RWPE1 (cell line): ENCODE data around the gene ITIH5.

Experiments used
- CTCF ChIA-PET: fragments of 350-600 bp; sonication (Branson Sonifier 250); formaldehyde crosslinking; extraction: SDS; loops from one replicate; lab custom pipeline; 2021; lab: Yijun Ruan, JAX
- POLR2A ChIA-PET: fragments of 400-600 bp; formaldehyde crosslinking; extraction: SDS; loops from one replicate; lab custom pipeline; 2020; ENCODE audit warnings: antibody characterized with exemption; ENCODE audit not compliant: low non-redundant PET; lab: Yijun Ruan, JAX
- DNase-seq: peaks from one replicate; pipeline ENCODE4 v3.0.0; 2012; ENCODE audit warnings: low spot score
- H3K27ac ChIP-seq: fragments of 450-650 bp; 2 replicates; pipeline ENCODE4 v1.5.1; 2017
- TF ChIP-seq, protein P1 (sequence below): fragments of 450-650 bp; conservative IDR thresholded peaks from 2 replicates; pipeline ENCODE4 v1.5.1; 2017; ENCODE audit warnings: low read depth, mild to moderate bottlenecking

The ITIH5 gene

GRCh38 chr10:7634142-7634894, 32.4 kb downstream of the ITIH5 start:
- TF ChIP-seq, protein P1, sequence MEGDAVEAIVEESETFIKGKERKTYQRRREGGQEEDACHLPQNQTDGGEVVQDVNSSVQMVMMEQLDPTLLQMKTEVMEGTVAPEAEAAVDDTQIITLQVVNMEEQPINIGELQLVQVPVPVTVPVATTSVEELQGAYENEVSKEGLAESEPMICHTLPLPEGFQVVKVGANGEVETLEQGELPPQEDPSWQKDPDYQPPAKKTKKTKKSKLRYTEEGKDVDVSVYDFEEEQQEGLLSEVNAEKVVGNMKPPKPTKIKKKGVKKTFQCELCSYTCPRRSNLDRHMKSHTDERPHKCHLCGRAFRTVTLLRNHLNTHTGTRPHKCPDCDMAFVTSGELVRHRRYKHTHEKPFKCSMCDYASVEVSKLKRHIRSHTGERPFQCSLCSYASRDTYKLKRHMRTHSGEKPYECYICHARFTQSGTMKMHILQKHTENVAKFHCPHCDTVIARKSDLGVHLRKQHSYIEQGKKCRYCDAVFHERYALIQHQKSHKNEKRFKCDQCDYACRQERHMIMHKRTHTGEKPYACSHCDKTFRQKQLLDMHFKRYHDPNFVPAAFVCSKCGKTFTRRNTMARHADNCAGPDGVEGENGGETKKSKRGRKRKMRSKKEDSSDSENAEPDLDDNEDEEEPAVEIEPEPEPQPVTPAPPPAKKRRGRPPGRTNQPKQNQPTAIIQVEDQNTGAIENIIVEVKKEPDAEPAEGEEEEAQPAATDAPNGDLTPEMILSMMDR = no peak

DNA sequence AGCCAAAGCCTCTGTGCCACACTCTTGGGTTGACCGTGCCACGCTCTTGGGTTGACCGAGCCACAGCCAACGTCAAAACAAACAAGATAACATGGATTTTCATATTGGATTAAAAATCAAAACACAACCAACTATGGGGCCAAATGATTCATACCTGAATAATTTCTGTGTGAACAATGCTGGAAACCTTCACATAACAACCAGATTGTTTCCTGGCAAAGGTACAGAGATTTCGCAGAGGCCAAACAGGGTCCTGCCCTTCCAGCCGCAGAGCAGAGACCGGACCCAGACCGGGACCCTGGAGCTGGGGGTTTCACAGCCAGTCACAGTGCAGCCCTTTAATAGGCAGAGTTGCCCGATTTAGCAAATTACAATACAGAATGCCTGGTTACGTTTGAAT, 40.5 kb downstream of the ITIH5 start:
- ChIA-PET POLR2A (no interaction called here), CTCF (no interaction called here)
- no peak overlapping the region for H3K27ac ChIP-seq
- DNase-seq = no peak
- TF ChIP-seq, protein P1 = no peak

More at GRCh38 chr10:7634142-7634894, 32.4 kb downstream of the ITIH5 start:
- no peak overlapping the region for H3K27ac ChIP-seq
- ChIA-PET POLR2A (no interaction called here), CTCF (no interaction called here)
- DNase-seq = no peak

DNA sequence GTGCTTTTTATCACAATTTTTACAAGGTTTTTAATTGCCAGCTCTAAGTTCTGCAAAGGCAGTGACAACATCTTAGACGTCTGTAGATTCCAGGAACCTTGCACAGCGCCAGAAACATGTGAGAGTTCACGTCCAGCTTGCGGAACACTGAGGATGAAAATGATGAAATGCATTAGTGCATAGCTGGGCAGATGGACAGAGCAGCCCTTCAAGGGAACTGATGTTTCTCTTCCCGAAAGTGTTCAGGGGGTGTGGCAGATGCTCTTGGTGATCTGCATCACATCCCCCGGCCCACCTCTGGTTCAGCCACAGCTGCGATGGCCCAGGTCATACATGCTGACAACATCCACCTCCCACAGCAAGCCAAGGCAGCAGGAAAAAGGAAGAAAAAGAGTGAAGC, 40.9 kb downstream of the ITIH5 start:
- ChIA-PET CTCF (no interaction called here), POLR2A (no interaction called here)
- DNase-seq = no peak
- H3K27ac ChIP-seq = no peak overlapping the region
- TF ChIP-seq, protein P1 = no peak

DNA sequence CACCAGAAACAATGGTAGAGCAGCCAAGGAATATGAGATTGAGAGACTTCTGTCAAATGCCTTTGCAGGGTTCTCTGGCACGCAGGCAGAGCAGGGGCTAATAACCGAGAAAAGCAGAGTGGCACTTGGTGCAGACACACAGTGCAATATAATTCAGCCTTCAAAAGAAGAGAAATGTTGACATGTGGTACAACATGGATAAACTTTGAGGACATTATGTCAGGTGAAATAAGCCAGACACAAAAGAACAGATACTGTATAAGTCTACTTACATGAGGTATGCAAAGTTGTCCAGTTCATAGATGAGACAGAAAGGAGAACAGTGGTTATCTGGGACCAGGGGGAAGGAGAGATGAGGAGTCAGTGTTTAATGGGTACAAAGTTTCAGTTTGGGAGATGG, 41.8 kb downstream of the ITIH5 start:
- TF ChIP-seq, protein P1 = no peak
- POLR2A ChIA-PET = no interaction called here
- no peak overlapping the region for H3K27ac ChIP-seq
- DNase-seq = no peak
- CTCF ChIA-PET = no interaction called here

GRCh38 chr10:7622969-7623368, 43.8 kb downstream of the ITIH5 start:
- ChIA-PET CTCF (no interaction called here), POLR2A (no interaction called here)
- DNase-seq = no peak
- no peak overlapping the region for H3K27ac ChIP-seq
- TF ChIP-seq, protein P1 = no peak

DNA sequence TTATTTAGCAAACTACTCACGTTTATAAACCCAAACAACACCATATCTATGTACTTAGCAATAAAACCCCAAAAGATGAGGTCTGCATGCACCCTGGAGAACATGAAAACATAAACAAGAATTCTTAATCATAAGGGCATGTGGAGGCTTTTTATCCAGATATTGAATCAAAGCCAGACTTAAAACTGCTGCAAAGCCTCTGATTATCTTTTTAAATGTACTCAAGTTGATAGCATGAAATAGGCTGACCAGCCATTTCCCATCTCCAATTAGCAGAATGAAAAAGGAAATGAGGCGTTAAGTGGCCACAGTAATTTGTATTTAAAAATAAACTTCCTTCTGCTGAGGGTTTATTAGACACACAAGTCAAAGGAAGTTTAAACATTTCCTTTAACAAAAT, 48.3 kb downstream of the ITIH5 start:
- TF ChIP-seq, protein P1 = no peak
- ChIA-PET CTCF (interaction anchor here (0.7 kb wide), 1 partner anchor 617 kb away, joined by 3 read pairs; no protein-coding TSS in a partner anchor), POLR2A (no interaction called here)

More for the DNA sequence above, 48.3 kb downstream of the ITIH5 start:
- H3K27ac ChIP-seq = no peak overlapping the region
- no peak for DNase-seq
